Measurements from ENCODE around the gene ZNF480.
A peak's percentile ranks its signal among the peaks of the same experiment; 100 is the strongest.
"Not testable (repeated sequence)": the region's sequence is repeated elsewhere in the genome, so short reads cannot be mapped to it uniquely, and the experiment has no call there.

Gene ZNF480

GRCh38 chr19:52291781-52292180 lies 5.2 kb upstream of the ZNF480 start:
- TF ChIP-seq, protein P1, sequence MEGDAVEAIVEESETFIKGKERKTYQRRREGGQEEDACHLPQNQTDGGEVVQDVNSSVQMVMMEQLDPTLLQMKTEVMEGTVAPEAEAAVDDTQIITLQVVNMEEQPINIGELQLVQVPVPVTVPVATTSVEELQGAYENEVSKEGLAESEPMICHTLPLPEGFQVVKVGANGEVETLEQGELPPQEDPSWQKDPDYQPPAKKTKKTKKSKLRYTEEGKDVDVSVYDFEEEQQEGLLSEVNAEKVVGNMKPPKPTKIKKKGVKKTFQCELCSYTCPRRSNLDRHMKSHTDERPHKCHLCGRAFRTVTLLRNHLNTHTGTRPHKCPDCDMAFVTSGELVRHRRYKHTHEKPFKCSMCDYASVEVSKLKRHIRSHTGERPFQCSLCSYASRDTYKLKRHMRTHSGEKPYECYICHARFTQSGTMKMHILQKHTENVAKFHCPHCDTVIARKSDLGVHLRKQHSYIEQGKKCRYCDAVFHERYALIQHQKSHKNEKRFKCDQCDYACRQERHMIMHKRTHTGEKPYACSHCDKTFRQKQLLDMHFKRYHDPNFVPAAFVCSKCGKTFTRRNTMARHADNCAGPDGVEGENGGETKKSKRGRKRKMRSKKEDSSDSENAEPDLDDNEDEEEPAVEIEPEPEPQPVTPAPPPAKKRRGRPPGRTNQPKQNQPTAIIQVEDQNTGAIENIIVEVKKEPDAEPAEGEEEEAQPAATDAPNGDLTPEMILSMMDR (IDR thresholded peaks at IDR 0.05): no peak
- Mint-ChIP-seq H3K27me3 (ENCODE audit: low read depth, poor library complexity) (peaks cover 11% of the 10 kb centered on the region), H3K9me3 (peaks cover 80% of the 10 kb centered on the region), H3K4me1 (peaks cover 6% of the 10 kb centered on the region), H3K36me3 (ENCODE audit: low read depth) (peaks cover 79% of the 10 kb centered on the region), H3K27ac (no peak overlapping the region), H3K4me3 (no peak overlapping the region)
- no peak for DNase-seq

DNA sequence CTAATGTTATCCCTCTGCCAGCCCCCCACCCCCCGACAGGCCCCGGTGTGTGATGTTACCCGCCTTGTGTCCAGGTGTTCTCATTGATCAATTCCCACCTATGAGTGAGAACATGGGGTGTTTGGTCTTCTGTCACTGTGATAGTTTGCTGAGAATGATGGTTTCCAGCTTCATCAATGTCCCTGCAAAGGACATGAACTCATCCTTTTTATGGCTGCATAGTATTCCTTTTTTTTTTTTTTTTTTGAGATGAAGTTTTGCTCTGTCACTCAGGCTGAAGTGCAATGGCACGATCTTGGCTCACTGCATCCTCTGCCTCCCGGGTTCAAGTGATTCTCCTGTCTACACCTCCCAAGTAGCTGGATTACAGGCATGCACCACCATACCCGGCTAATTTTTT lies 4.0 kb upstream of the ZNF480 start:
- H3K27ac Mint-ChIP-seq, H3K4me3 Mint-ChIP-seq, DNase-seq: not testable (repeated sequence)
- H3K4me1 Mint-ChIP-seq: peaks cover 11% of the 10 kb centered on the region
- peaks cover 15% of the 10 kb centered on the region for H3K27me3 Mint-ChIP-seq (ENCODE audit: low read depth, poor library complexity)
- H3K36me3 Mint-ChIP-seq (ENCODE audit: low read depth): peaks cover 72% of the 10 kb centered on the region
- H3K9me3 Mint-ChIP-seq: peaks cover 76% of the 10 kb centered on the region

DNA sequence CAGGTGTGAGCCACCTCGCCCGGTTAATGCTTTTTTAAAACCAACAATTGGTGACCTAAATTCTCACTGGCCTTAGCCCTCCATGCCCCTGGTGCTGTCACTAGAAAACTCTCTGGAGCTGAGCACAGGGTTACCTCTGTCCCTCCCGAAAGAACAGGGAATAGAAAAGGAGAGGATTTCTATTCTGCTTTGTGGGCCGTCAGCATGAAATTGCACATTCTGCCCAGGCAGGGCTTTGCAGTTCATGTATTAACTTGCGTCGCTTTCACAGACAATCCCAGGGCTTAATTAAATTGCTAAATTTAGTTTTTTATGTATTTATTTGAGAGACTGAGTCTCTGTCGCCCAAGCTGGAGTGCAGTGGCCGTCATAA lies 583 bp upstream of the ZNF480 start:
- Mint-ChIP-seq H3K27me3 (ENCODE audit: low read depth, poor library complexity) (peaks cover 15% of the 10 kb centered on the region), H3K9me3 (peaks cover 83% of the 10 kb centered on the region), H3K4me3 (peak overlapping the region; percentile 86), H3K27ac (no peak overlapping the region), H3K4me1 (peaks cover 20% of the 10 kb centered on the region), H3K36me3 (ENCODE audit: low read depth) (peaks cover 72% of the 10 kb centered on the region)
- DNase-seq: no peak
- TF ChIP-seq, protein P1 (IDR thresholded peaks at IDR 0.05): no peak

GRCh38 chr19:52297601-52298364 lies 814 bp downstream of the ZNF480 start:
- H3K27ac Mint-ChIP-seq: peak overlapping the region; percentile 77
- TF ChIP-seq, protein P1 (IDR thresholded peaks at IDR 0.05): no peak
- H3K4me3 Mint-ChIP-seq: peak overlapping the region; percentile 89
- peaks cover 20% of the 10 kb centered on the region for H3K4me1 Mint-ChIP-seq
- peaks cover 83% of the 10 kb centered on the region for H3K9me3 Mint-ChIP-seq
- peak; percentile 10 for DNase-seq
- H3K36me3 Mint-ChIP-seq (ENCODE audit: low read depth): peaks cover 72% of the 10 kb centered on the region
- peaks cover 15% of the 10 kb centered on the region for H3K27me3 Mint-ChIP-seq (ENCODE audit: low read depth, poor library complexity)

GRCh38 chr19:52307275-52307674 lies 10.3 kb downstream of the ZNF480 start:
- peaks cover 100% of the 10 kb centered on the region for H3K36me3 Mint-ChIP-seq (ENCODE audit: low read depth)
- H3K27me3 Mint-ChIP-seq (ENCODE audit: low read depth, poor library complexity): peaks cover 3% of the 10 kb centered on the region
- no peak overlapping the region for H3K27ac Mint-ChIP-seq
- H3K4me3 Mint-ChIP-seq: no peak overlapping the region
- no peaks in the 10 kb centered on the region for H3K4me1 Mint-ChIP-seq
- peak; percentile 43 for DNase-seq
- peaks cover 96% of the 10 kb centered on the region for H3K9me3 Mint-ChIP-seq
- TF ChIP-seq, protein P1 (IDR thresholded peaks at IDR 0.05): no peak

- peaks cover 89% of the 10 kb centered on the region for H3K36me3 Mint-ChIP-seq (ENCODE audit: low read depth)
Observed at GRCh38 chr19:52322429-52322828, 25.5 kb downstream of the ZNF480 start.

More at GRCh38 chr19:52322429-52322828, 25.5 kb downstream of the ZNF480 start:
- no peaks in the 10 kb centered on the region for H3K4me1 Mint-ChIP-seq
- H3K9me3 Mint-ChIP-seq: peaks cover 100% of the 10 kb centered on the region
- H3K4me3 Mint-ChIP-seq: no peak overlapping the region
- DNase-seq: no peak
- H3K27ac Mint-ChIP-seq: no peak overlapping the region
- peaks cover under 1% of the 10 kb centered on the region for H3K27me3 Mint-ChIP-seq (ENCODE audit: low read depth, poor library complexity)
- TF ChIP-seq, protein P1 (IDR thresholded peaks at IDR 0.05): no peak

Measured in nephron progenitor cell (in vitro differentiated cells).